Mammary epithelial cell (primary cell): Measurements from ENCODE around the gene PLEKHA7.

Experiments
- EZH2 ChIP-seq: IDR thresholded peaks from 2 replicates; pipeline ENCODE4 v1.6.1; 2012; ENCODE audit warnings: low read length, inconsistent platforms, borderline replicate concordance
- TF ChIP-seq, protein P1 (sequence below), 2 donors: IDR thresholded peaks in 1 of 2; conservative IDR thresholded peaks in 1 of 2; 2 replicates each; pipeline ENCODE4 v1.5.1; 2011 to 2012; ENCODE audit warnings: inconsistent platforms in 2 of 2, low read length in 2 of 2, mild to moderate bottlenecking in 2 of 2, control low read depth in 1 of 2, low read depth in 1 of 2; ENCODE audit not compliant: insufficient read depth in 1 of 2; ENCODE audit errors: extremely low read depth in 1 of 2

GRCh38 chr11:16807306-16807705 lies 206.9 kb downstream of the PLEKHA7 start:
- TF ChIP-seq, protein P1, sequence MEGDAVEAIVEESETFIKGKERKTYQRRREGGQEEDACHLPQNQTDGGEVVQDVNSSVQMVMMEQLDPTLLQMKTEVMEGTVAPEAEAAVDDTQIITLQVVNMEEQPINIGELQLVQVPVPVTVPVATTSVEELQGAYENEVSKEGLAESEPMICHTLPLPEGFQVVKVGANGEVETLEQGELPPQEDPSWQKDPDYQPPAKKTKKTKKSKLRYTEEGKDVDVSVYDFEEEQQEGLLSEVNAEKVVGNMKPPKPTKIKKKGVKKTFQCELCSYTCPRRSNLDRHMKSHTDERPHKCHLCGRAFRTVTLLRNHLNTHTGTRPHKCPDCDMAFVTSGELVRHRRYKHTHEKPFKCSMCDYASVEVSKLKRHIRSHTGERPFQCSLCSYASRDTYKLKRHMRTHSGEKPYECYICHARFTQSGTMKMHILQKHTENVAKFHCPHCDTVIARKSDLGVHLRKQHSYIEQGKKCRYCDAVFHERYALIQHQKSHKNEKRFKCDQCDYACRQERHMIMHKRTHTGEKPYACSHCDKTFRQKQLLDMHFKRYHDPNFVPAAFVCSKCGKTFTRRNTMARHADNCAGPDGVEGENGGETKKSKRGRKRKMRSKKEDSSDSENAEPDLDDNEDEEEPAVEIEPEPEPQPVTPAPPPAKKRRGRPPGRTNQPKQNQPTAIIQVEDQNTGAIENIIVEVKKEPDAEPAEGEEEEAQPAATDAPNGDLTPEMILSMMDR (conservative IDR thresholded peaks at IDR 0.05 in 1 of 2, IDR thresholded peaks at IDR 0.05 in 1 of 2; ENCODE audit: extremely low read depth in 1 of 2, insufficient read depth in 1 of 2, low read depth in 1 of 2, low read length in 2 of 2) = no peak
- TF ChIP-seq EZH2 = no peak
